MM.1S (cell line): ENCODE measurements around the gene KCNIP4.

Source experiments
- DNase-seq: peaks from one replicate; pipeline ENCODE4 v3.0.0-alpha.2; 2015
- H2AFZ ChIP-seq: fragments of 300-600 bp; sonication (generic); 2 replicates; pipeline ENCODE4 v1.6.0; 2016; ENCODE audit warnings: antibody characterized with exemption, low read length
- H3F3A ChIP-seq: fragments of 300-600 bp; sonication (generic); 2 replicates; pipeline ENCODE4 v1.6.1; 2016; ENCODE audit warnings: mild to moderate bottlenecking, antibody characterized with exemption, low read length, moderate library complexity, mixed read lengths; ENCODE audit not compliant: insufficient read depth
- H3K27ac ChIP-seq: fragments of 300-600 bp; sonication (generic); 2 replicates; pipeline ENCODE4 v1.5.1; 2016; ENCODE audit warnings: mild to moderate bottlenecking, low read length
- H3K27me3 ChIP-seq: fragments of 300-600 bp; sonication (generic); replicated peaks from 2 replicates; pipeline ENCODE4 v1.6.0; 2016; ENCODE audit warnings: low read length; ENCODE audit not compliant: insufficient read depth
- H3K36me3 ChIP-seq: fragments of 300-600 bp; sonication (generic); replicated peaks from 2 replicates; pipeline ENCODE4 v1.6.1; 2016; ENCODE audit warnings: mild to moderate bottlenecking, low read length, mixed read lengths; ENCODE audit not compliant: insufficient read depth
- H3K4me1 ChIP-seq: fragments of 300-600 bp; sonication (generic); 2 replicates; pipeline ENCODE4 v1.6.1; 2016; ENCODE audit warnings: low read length, mixed read lengths
- H3K4me2 ChIP-seq: fragments of 300-600 bp; sonication (generic); 2 replicates; pipeline ENCODE4 v1.6.0; 2016; ENCODE audit warnings: low read depth, low read length
- H3K4me3 ChIP-seq: fragments of 300-600 bp; sonication (generic); 2 replicates; pipeline ENCODE4 v1.5.1; 2016; ENCODE audit warnings: low read length, mixed read lengths
- H3K79me2 ChIP-seq: fragments of 300-600 bp; sonication (generic); 2 replicates; pipeline ENCODE4 v1.6.1; 2016; ENCODE audit warnings: mixed run types, low read length, mixed read lengths
- H3K9ac ChIP-seq: fragments of 300-600 bp; sonication (generic); 2 replicates; pipeline ENCODE4 v1.6.1; 2016; ENCODE audit warnings: low read length, mixed read lengths
- H3K9me2 ChIP-seq: fragments of 300-600 bp; sonication (generic); replicated peaks from 2 replicates; pipeline ENCODE4 v1.6.1; 2016; ENCODE audit warnings: mild to moderate bottlenecking, low read length, mixed read lengths; ENCODE audit not compliant: insufficient read depth
- H3K9me3 ChIP-seq: fragments of 300-600 bp; sonication (generic); replicated peaks from 2 replicates; pipeline ENCODE4 v1.6.1; 2016; ENCODE audit warnings: mild to moderate bottlenecking, low read length, mixed read lengths; ENCODE audit not compliant: insufficient read depth
- H4K20me1 ChIP-seq: fragments of 300-600 bp; sonication (generic); 2 replicates; pipeline ENCODE4 v1.6.1; 2016; ENCODE audit warnings: mild to moderate bottlenecking, low read length, moderate library complexity, mixed read lengths; ENCODE audit not compliant: insufficient read depth
- CTCF ChIP-seq: fragments of 300-600 bp; sonication (generic); IDR thresholded peaks from 2 replicates; pipeline ENCODE4 v1.5.1; 2016; ENCODE audit warnings: antibody characterized with exemption, low read length, mixed read lengths
- EZH2 ChIP-seq: fragments of 300-600 bp; sonication (generic); optimal IDR thresholded peaks from 2 replicates; pipeline ENCODE3; 2017; ENCODE audit warnings: low read depth, mild to moderate bottlenecking, antibody characterized with exemption, low read length, mixed read lengths
- EZH2phosphoT487 ChIP-seq: fragments of 300-600 bp; sonication (generic); IDR thresholded peaks from 2 replicates; pipeline ENCODE4 v1.6.1; 2018; ENCODE audit warnings: antibody characterized with exemption, low read length

KCNIP4 gene

GRCh38 chr4:21856754-21857153 lies 91.8 kb downstream of the KCNIP4 start:
- no peaks in the 10 kb centered on the region for H4K20me1 ChIP-seq
- no peaks in the 10 kb centered on the region for H3K27me3 ChIP-seq
- no peaks in the 10 kb centered on the region for H3K36me3 ChIP-seq
- no peaks in the 10 kb centered on the region for H3K9me3 ChIP-seq
- no peak overlapping the region for H3K4me2 ChIP-seq
- H3K9ac ChIP-seq, result no peak overlapping the region
- H2AFZ ChIP-seq, result no peak overlapping the region
- no peaks in the 10 kb centered on the region for H3F3A ChIP-seq
- no peak overlapping the region for H3K27ac ChIP-seq
- H3K79me2 ChIP-seq, result no peaks in the 10 kb centered on the region
- H3K4me1 ChIP-seq, result no peaks in the 10 kb centered on the region
- no peaks in the 10 kb centered on the region for H3K9me2 ChIP-seq
- no peak for DNase-seq
- H3K4me3 ChIP-seq, result no peak overlapping the region
- TF ChIP-seq CTCF, result no peak
- TF ChIP-seq EZH2, result no peak
- no peak for TF ChIP-seq EZH2phosphoT487

- no peak for DNase-seq
- no peak overlapping the region for H3K27ac ChIP-seq
- no peaks in the 10 kb centered on the region for H3K9me3 ChIP-seq
- no peaks in the 10 kb centered on the region for H3K27me3 ChIP-seq
- no peaks in the 10 kb centered on the region for H3K9me2 ChIP-seq
- no peak overlapping the region for H3K4me2 ChIP-seq
- H4K20me1 ChIP-seq, result no peaks in the 10 kb centered on the region
- H3K9ac ChIP-seq, result no peak overlapping the region
- H3K4me1 ChIP-seq, result no peaks in the 10 kb centered on the region
- H3K4me3 ChIP-seq, result no peak overlapping the region
- H3K36me3 ChIP-seq, result no peaks in the 10 kb centered on the region
- no peak for TF ChIP-seq EZH2
- no peak for TF ChIP-seq CTCF
- TF ChIP-seq EZH2phosphoT487, result no peak
- no peaks in the 10 kb centered on the region for H3F3A ChIP-seq
- H3K79me2 ChIP-seq, result no peaks in the 10 kb centered on the region
- no peak overlapping the region for H2AFZ ChIP-seq
These were observed 92.3 kb downstream of the KCNIP4 start for GRCh38 chr4:21856301-21856700.

DNA sequence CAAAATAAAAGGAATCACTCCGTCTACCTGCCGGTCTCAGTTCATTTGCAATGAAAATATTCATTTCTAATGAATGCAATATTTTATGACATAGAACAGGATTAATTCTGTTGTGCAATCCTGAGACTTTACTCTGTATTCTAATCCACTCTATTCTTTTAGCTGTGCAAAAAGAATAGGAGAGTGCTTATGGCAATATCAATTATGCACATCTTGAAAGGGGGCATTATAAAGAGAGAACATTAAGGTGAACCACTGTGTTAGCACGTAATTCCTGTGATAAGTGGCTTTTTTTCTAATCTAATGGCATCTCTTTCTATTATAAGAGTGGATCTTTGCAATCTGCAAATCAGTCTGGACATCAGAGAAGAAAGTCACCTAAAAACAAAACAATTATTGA lies 99.5 kb downstream of the KCNIP4 start:
- H4K20me1 ChIP-seq, result no peaks in the 10 kb centered on the region
- H3K27me3 ChIP-seq, result no peaks in the 10 kb centered on the region
- no peaks in the 10 kb centered on the region for H3K36me3 ChIP-seq
- H3K27ac ChIP-seq, result no peak overlapping the region
- no peaks in the 10 kb centered on the region for H3K4me1 ChIP-seq
- no peak for TF ChIP-seq CTCF
- no peak for TF ChIP-seq EZH2phosphoT487
- TF ChIP-seq EZH2, result no peak
- H3K9me2 ChIP-seq, result no peaks in the 10 kb centered on the region
- no peak for DNase-seq
- H3K4me3 ChIP-seq, result no peak overlapping the region
- no peak overlapping the region for H3K4me2 ChIP-seq
- no peaks in the 10 kb centered on the region for H3K9me3 ChIP-seq
- H3K9ac ChIP-seq, result no peak overlapping the region
- no peaks in the 10 kb centered on the region for H3K79me2 ChIP-seq
- no peaks in the 10 kb centered on the region for H3F3A ChIP-seq
- H2AFZ ChIP-seq, result no peak overlapping the region
